Panc1 (cell line): Measurements from ENCODE around the gene STX19. TPM values are rescaled to one million over a fixed set of nuclear protein-coding genes. Genes with fewer than 3 reads are reported as not detected.

Experiments
- ATAC-seq: fragments of 200-7000 bp; cut with Tn5 transposase; 2 replicates; pipeline ENCODE4 v1.9.1; 2020; ENCODE audit warnings: mild to moderate bottlenecking, moderate library complexity
- BruUV-seq: library from RNA; stranded (reverse); fragments of 400-500 nt; replicated peaks from 2 replicates; lab custom pipeline; 2021; lab: Mats Ljungman, UMichigan
- CTCF ChIA-PET: fragments of 300-600 bp; sonication (Branson Sonifier 250); formaldehyde crosslinking; loops from one replicate; lab custom pipeline; 2022; ENCODE audit warnings: antibody characterized with exemption; lab: Charles Lee
- POLR2A ChIA-PET: fragments of 300-600 bp; sonication (Branson Sonifier 250); formaldehyde crosslinking; loops from one replicate; lab custom pipeline; 2022; ENCODE audit warnings: antibody characterized with exemption; lab: Charles Lee
- DNase-seq: peaks from one replicate; pipeline ENCODE4 v3.0.0-alpha.2; 2010; ENCODE audit warnings: low read depth, low spot score
- H3K27ac ChIP-seq: 2 replicates; pipeline ENCODE4 v1.5.1; 2011; ENCODE audit warnings: mild to moderate bottlenecking, low read length, inconsistent platforms
- H3K27me3 ChIP-seq: fragments of 200-500 bp; sonication (Bioruptor generic); 2 replicates; pipeline ENCODE4 v1.6.0; 2014; ENCODE audit warnings: low read length, inconsistent platforms; ENCODE audit not compliant: control insufficient read depth, insufficient read depth
- H3K36me3 ChIP-seq: fragments of 200-500 bp; sonication (Bioruptor generic); 2 replicates; pipeline ENCODE4 v1.5.1; 2014; ENCODE audit warnings: inconsistent platforms, mild to moderate bottlenecking, low read length, moderate library complexity; ENCODE audit not compliant: control insufficient read depth, insufficient read depth
- H3K4me1 ChIP-seq: 2 replicates; pipeline ENCODE4 v1.5.1; 2011; ENCODE audit warnings: inconsistent platforms, mild to moderate bottlenecking, low read length, moderate library complexity; ENCODE audit not compliant: control insufficient read depth, insufficient read depth
- H3K4me3 ChIP-seq, 2 experiments: 2 replicates each; pipeline ENCODE4 v1.5.1; 2011 to 2012; ENCODE audit warnings: low read depth in 2 of 2, low read length in 2 of 2, mild to moderate bottlenecking in 2 of 2, inconsistent platforms in 1 of 2, moderate library complexity in 1 of 2
- H3K9me3 ChIP-seq: fragments of 200-500 bp; sonication (Bioruptor generic); 2 replicates; pipeline ENCODE4 v1.5.1; 2014; ENCODE audit warnings: low read depth, mild to moderate bottlenecking, inconsistent platforms, low read length, moderate library complexity; ENCODE audit not compliant: control insufficient read depth, insufficient read depth
- CTCF ChIP-seq: fragments of 450-650 bp; IDR thresholded peaks from 2 replicates; pipeline ENCODE4 v1.5.1; 2017; ENCODE audit warnings: mild to moderate bottlenecking
- POLR2AphosphoS5 ChIP-seq: IDR thresholded peaks from 2 replicates; pipeline ENCODE4 v1.6.1; 2012; ENCODE audit warnings: mild to moderate bottlenecking, low read depth, low read length, moderate library complexity
- REST ChIP-seq, 2 experiments: IDR thresholded peaks; 2 replicates each; pipeline ENCODE4 v1.6.1; 2011 to 2012; ENCODE audit warnings: low read depth in 2 of 2, control low read depth in 1 of 2, low read length in 1 of 2, mild to moderate bottlenecking in 1 of 2, moderate library complexity in 1 of 2; ENCODE audit not compliant: insufficient read depth in 1 of 2
- SIN3A ChIP-seq: IDR thresholded peaks from 2 replicates; pipeline ENCODE4 v1.6.1; 2012; ENCODE audit warnings: low read depth, mild to moderate bottlenecking, low read length, moderate library complexity, borderline replicate concordance; ENCODE audit not compliant: insufficient read depth
- TCF7L2 ChIP-seq: IDR thresholded peaks from 2 replicates; pipeline ENCODE4 v1.6.1; 2011; ENCODE audit warnings: mild to moderate bottlenecking, low read depth, low read length, inconsistent platforms
- in situ Hi-C: cut with HindIII; loops from 2 replicates; pipeline ENCODE4 v1.10.0; 2016; ENCODE audit warnings: low sequenced_read_pairs, low pct_unique_long_range_greater_than_20kb
- intact Hi-C: fragments of 100-400 bp; cut with micrococcal nuclease; formaldehyde crosslinking; loops from one replicate; pipeline ENCODE4 v1.10.0; 2022; ENCODE audit not compliant: unreplicated experiment
- total RNA-seq: library from RNA; stranded (reverse); gene quantifications from one replicate; pipeline ENCODE4 v1.2.1, GENCODE V29; 2021; ENCODE audit not compliant: unreplicated experiment

Gene STX19
- total RNA-seq, 1 experiment from 2014 or later: not detected

GRCh38 chr3:94063496-94064119, 35.2 kb upstream of the STX19 start:
- H3K27ac ChIP-seq: peak overlapping the region; percentile 97
- intact Hi-C loops: no loop called here
- CTCF ChIA-PET: no interaction called here
- no peak for TF ChIP-seq POLR2AphosphoS5
- TF ChIP-seq SIN3A: no peak
- no peak for TF ChIP-seq TCF7L2
- TF ChIP-seq REST (IDR thresholded peaks at IDR 0.05; ENCODE audit: insufficient read depth in 1 of 2, low read depth in 2 of 2, low read length in 1 of 2): no peak
- TF ChIP-seq CTCF: no peak
- no peaks in the 10 kb centered on the region for H3K27me3 ChIP-seq
- POLR2A ChIA-PET: no interaction called here
- H3K4me3 ChIP-seq: peak overlapping the region; percentile 76 to 98
- DNase-seq: no peak
- no peaks in the 10 kb centered on the region for H3K9me3 ChIP-seq
- no TSS peak for BruUV-seq
- ATAC-seq: no peak
- H3K36me3 ChIP-seq: no peaks in the 10 kb centered on the region
- H3K4me1 ChIP-seq: peaks cover 14% of the 10 kb centered on the region
- in situ Hi-C loops: no loop called here

- DNase-seq (peak; percentile 89), ATAC-seq (peak; percentile 99)
- Histone ChIP-seq H3K9me3 (no peaks in the 10 kb centered on the region), H3K36me3 (no peaks in the 10 kb centered on the region), H3K27me3 (no peaks in the 10 kb centered on the region), H3K4me1 (peaks cover 14% of the 10 kb centered on the region), H3K4me3 (peak within 1 kb of the TSS; percentile 76 to 98), H3K27ac (peak within 1 kb of the TSS; percentile 97)
- in situ Hi-C loops (no loop called here), intact Hi-C loops (no loop called here)
- POLR2A ChIA-PET: interaction anchor here (0.7 to 2.2 kb wide), 3 partner anchors 12 to 83 kb away, joined by 3 to 6 read pairs (median 3); partner anchors contain the start of gene ARL13B
- TF ChIP-seq REST (IDR thresholded peaks at IDR 0.05; ENCODE audit: insufficient read depth in 1 of 2, low read depth in 2 of 2, low read length in 1 of 2) (no peak), SIN3A (peak; percentile 93; the same call in 1 of the 2 replicates), TCF7L2 (peak; percentile 57), CTCF (no peak), POLR2AphosphoS5 (peak; percentile 94)
- BruUV-seq: TSS peak; percentile 84
- CTCF ChIA-PET: interaction anchor here (0.5 kb wide), 1 partner anchor 39 kb away, joined by 11 read pairs; no protein-coding TSS in a partner anchor
These were observed 34.4 kb upstream of the STX19 start, which contains the start of the genes DHFR2 and NSUN3 for GRCh38 chr3:94062513-94063404. Gene DHFR2, minus strand, starts transcription at chr3:94062916. Its CDS starts 1,405 bp downstream, at chr3:94061511. Gene NSUN3, plus strand, starts transcription at chr3:94063061. Its CDS starts 66 bp downstream, at chr3:94063127.
